Heart right ventricle (tissue), 16 donors: ENCODE data around the gene ELF5. TPM values are rescaled to one million over a fixed set of nuclear protein-coding genes. Genes with fewer than 3 reads are reported as not detected.

ENCODE experiments used
- ATAC-seq, 8 donors: fragments of 200-7000 bp; cut with Tn5 transposase; one replicate each; pipeline ENCODE4 v1.9.1; 2020; ENCODE audit warnings: mild to moderate bottlenecking in 8 of 8, moderate library complexity in 8 of 8, moderate number of reproducible peaks in 1 of 8
- DNase-seq, 2 donors: peaks; one replicate each; pipeline ENCODE4 v3.0.0-alpha.2; 2020
- H3K27ac ChIP-seq, 10 donors: fragments of 200-600 bp; sonication (generic) in 2 of 10; one replicate each; pipeline versions ENCODE4 v1.5.0 to v1.8.0; 2020 to 2022; ENCODE audit warnings: mild to moderate bottlenecking in 3 of 10
- H3K27me3 ChIP-seq, 7 donors: fragments of 200-600 bp; one replicate each; pipeline ENCODE4 v1.8.0; 2021 to 2022; ENCODE audit warnings: mild to moderate bottlenecking in 2 of 7
- H3K36me3 ChIP-seq, 9 donors: fragments of 200-600 bp; sonication (generic) in 1 of 9; one replicate each; pipeline versions ENCODE4 v1.5.0 to v1.8.0; 2020 to 2022; ENCODE audit warnings: mild to moderate bottlenecking in 2 of 9
- H3K4me1 ChIP-seq, 9 donors: fragments of 200-600 bp; sonication (generic) in 1 of 9; one replicate each; pipeline versions ENCODE4 v1.5.0 to v1.8.0; 2020 to 2022; ENCODE audit warnings: mild to moderate bottlenecking in 4 of 9
- H3K4me3 ChIP-seq, 10 donors: fragments of 200-600 bp; sonication (generic) in 2 of 10; one replicate each; pipeline versions ENCODE4 v1.5.0 to v1.8.0; 2020 to 2022; ENCODE audit warnings: mild to moderate bottlenecking in 7 of 10, moderate library complexity in 2 of 10
- H3K9me3 ChIP-seq, 11 donors: fragments of 200-600 bp in 10 of 11; sonication (generic) in 2 of 11; one replicate each; pipeline versions ENCODE4 v1.5.0 to v1.8.0; 2013 to 2022; ENCODE audit warnings: mild to moderate bottlenecking in 2 of 11, control low read depth in 1 of 11, moderate library complexity in 1 of 11
- WGBS, 2 donors: extraction: QIAGEN DNeasy Blood & Tissue Kit; methylation state at CpG; one replicate each; pipeline ENCODE4 v1.1.7; 2013; ENCODE audit warnings: inconsistent platforms in 1 of 2; 5-methylcytosine and 5-hydroxymethylcytosine counted together
- intact Hi-C, 10 donors: fragments of 100-400 bp; cut with DNase I; formaldehyde crosslinking; loops; one replicate each; pipeline versions ENCODE4 v1.11.1 to v1.14.2; 2022
- polyA plus RNA-seq, 2 donors: library from polyadenylated mRNA; stranded (reverse); fragments of 200-250 nt; gene quantifications; one replicate each; pipeline ENCODE4 v1.2.3, GENCODE V29; 2013
- total RNA-seq, 10 donors: library from RNA; stranded (reverse); fragmentation: NEBNext Ultra II Directional in 3 of 10; extraction: Animal tissue kit (Norgen Biotek cat#: 25700) in 3 of 10; gene quantifications; one replicate each; pipeline versions ENCODE4 v1.2.1 to v1.2.4, GENCODE V29; 2021 to 2023
- TF ChIP-seq, protein P1 (sequence below), 9 donors: fragments of 200-600 bp; sonication (generic) in 2 of 9; IDR thresholded peaks; one replicate each; pipeline versions ENCODE4 v1.5.0 to v1.8.0; 2021 to 2022; ENCODE audit warnings: antibody characterized with exemption in 9 of 9, mild to moderate bottlenecking in 5 of 9, moderate library complexity in 1 of 9
- donor health status: Arrhythmogenic right ventricular cardiomyopathy.
- donor health status: ischemic (EF 13 %, LVEDD 7.1; RV severe dilation, severe dysfunction).
- donor health status: healthy with polysubstance abuse.
- donor health status: DM: no; HTN: yes; CAD: no.
- donor health status: DM: no; HTN: no; CAD: no.
- donor health status: ischemic (EF 25% LVEDD 6.9; RV normal size, moderate dysfunction).
- donor health status: ischemic (EF 25% LVEDD 5.7; RV mildly dilated, moderate dysfunction).
- donor health status: healthy.
- donor health status: DM: yes; HTN: yes; CAD: no.
- donor health status: Ischemic cardiomyopathy.
- donor health status: ischemic (EF 35%, LVEDD 5.7; RV mildly dilated, moderate dysfunction).
- donor health status: nonischemic (EF 11% LVEDD 7.7; RV severe dilation, severe dysfunction).
- donor health status: DM: yes; HTN: yes; CAD: no.
- donor health status: PGD.
- donor health status: ischemic (EF 29% LVEDD 5.4; RV normal size, mild dysfunction).
- donor health status: nonischemic (EF 23%, LVEDD 6.1; RV moderate dilation, normal function).

ELF5 gene
- total and polyA plus RNA-seq, 12 donors: not detected

- Histone ChIP-seq H3K9me3 (no peaks in the 10 kb centered on the region), H3K4me3 (no peak overlapping the region), H3K4me1 (peaks cover 0 to 18% (median 0%) of the 10 kb centered on the region in 9 donors), H3K27me3 (no peaks in the 10 kb centered on the region), H3K27ac (no peak overlapping the region), H3K36me3 (peaks cover 0 to 100% (median 64%) of the 10 kb centered on the region in 9 donors)
- no peak for ATAC-seq
- 87 to 93% methylated on average over 4 of the region's 4 CpGs for WGBS, 2 donors
- intact Hi-C loops: no loop called here
- no peak for DNase-seq
- TF ChIP-seq, protein P1, sequence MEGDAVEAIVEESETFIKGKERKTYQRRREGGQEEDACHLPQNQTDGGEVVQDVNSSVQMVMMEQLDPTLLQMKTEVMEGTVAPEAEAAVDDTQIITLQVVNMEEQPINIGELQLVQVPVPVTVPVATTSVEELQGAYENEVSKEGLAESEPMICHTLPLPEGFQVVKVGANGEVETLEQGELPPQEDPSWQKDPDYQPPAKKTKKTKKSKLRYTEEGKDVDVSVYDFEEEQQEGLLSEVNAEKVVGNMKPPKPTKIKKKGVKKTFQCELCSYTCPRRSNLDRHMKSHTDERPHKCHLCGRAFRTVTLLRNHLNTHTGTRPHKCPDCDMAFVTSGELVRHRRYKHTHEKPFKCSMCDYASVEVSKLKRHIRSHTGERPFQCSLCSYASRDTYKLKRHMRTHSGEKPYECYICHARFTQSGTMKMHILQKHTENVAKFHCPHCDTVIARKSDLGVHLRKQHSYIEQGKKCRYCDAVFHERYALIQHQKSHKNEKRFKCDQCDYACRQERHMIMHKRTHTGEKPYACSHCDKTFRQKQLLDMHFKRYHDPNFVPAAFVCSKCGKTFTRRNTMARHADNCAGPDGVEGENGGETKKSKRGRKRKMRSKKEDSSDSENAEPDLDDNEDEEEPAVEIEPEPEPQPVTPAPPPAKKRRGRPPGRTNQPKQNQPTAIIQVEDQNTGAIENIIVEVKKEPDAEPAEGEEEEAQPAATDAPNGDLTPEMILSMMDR (IDR thresholded peaks at IDR 0.05): no peak
Measured at GRCh38 chr11:34458525-34458924, 55.1 kb downstream of the ELF5 start.

DNA sequence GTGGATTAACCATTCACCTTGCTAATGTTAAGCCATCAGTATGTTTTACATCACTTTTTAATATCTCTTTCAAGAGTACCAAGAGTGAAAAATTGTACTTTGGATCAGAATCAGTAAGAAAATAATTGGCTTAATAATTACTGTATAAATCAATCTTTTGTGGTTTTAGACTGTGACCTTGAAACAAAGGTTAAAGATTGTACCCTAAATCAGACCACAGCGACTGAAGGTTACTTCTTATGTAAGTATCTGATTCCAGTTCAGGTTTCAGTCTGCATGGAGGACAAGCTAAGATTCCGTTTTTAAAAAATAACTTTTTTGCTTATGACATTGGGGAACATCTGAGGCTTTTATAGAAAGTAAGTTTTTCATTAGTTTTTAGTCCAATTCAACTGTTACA lies 56.0 kb downstream of the ELF5 start:
- no peak for ATAC-seq

GRCh38 chr11:34454308-34455032 lies 59.1 kb downstream of the ELF5 start:
- Histone ChIP-seq H3K4me3 (no peak overlapping the region), H3K9me3 (no peaks in the 10 kb centered on the region), H3K27ac (peak overlapping the region in 3 of 10 donors; percentile 17 to 28 (median 22)), H3K4me1 (peaks cover 0 to 26% (median 0%) of the 10 kb centered on the region in 9 donors), H3K27me3 (no peaks in the 10 kb centered on the region), H3K36me3 (peaks cover 0 to 100% (median 70%) of the 10 kb centered on the region in 9 donors)
- DNase-seq (no peak), ATAC-seq (peak in 5 of 8 donors; percentile 34 to 82 (median 70))
- TF ChIP-seq, protein P1 (IDR thresholded peaks at IDR 0.05): no peak
- WGBS, 2 donors: 40 to 62% methylated on average over 1 of the region's 1 CpG
- intact Hi-C loops: no loop called here

More for the DNA sequence above, 56.0 kb downstream of the ELF5 start:
- no peak for DNase-seq
- no peak overlapping the region for H3K4me3 ChIP-seq
- 95 to 99% methylated on average over 2 of the region's 2 CpGs for WGBS, 2 donors
- H3K9me3 ChIP-seq: no peaks in the 10 kb centered on the region
- H3K36me3 ChIP-seq: peaks cover 0 to 100% (median 63%) of the 10 kb centered on the region in 9 donors
- peaks cover 0 to 18% (median 0%) of the 10 kb centered on the region in 9 donors for H3K4me1 ChIP-seq
- H3K27me3 ChIP-seq: no peaks in the 10 kb centered on the region
- intact Hi-C loops: no loop called here
- no peak overlapping the region for H3K27ac ChIP-seq
- TF ChIP-seq, protein P1 (IDR thresholded peaks at IDR 0.05): no peak

DNA sequence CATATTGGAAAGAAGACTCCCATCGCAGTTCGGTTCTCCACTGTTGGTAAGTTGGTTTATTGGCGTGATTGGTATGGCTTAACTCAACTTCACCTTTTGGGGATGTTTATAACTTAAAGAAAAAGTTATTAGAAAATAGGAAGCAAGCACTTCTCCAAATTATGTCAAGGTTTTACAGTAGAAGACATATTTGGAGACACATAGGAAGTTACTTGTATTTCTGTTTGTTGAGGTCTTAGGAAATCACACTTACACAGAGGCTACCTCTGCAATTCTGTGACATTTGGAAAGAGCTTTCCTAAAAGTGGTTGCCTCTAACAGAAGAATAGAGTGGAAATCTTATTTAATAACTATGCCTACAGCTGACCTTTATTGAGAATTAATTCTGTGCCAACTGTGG lies 62.5 kb downstream of the ELF5 start:
- Histone ChIP-seq H3K36me3 (peaks cover 0 to 75% (median 48%) of the 10 kb centered on the region in 9 donors), H3K27me3 (no peaks in the 10 kb centered on the region), H3K4me3 (no peak overlapping the region), H3K27ac (peak overlapping the region in 1 of 10 donors; percentile 67), H3K9me3 (no peaks in the 10 kb centered on the region), H3K4me1 (peaks cover 0 to 51% (median 27%) of the 10 kb centered on the region in 9 donors)
- ATAC-seq: no peak
- 91 to 96% methylated on average over 3 of the region's 3 CpGs for WGBS, 2 donors
- TF ChIP-seq, protein P1 (IDR thresholded peaks at IDR 0.05): no peak
- DNase-seq: no peak
- intact Hi-C loops: no loop called here
